Smooth muscle cell (in vitro differentiated cells): ENCODE data around the gene IGF1R. TPM values are rescaled to one million over a fixed set of nuclear protein-coding genes. Genes with fewer than 3 reads are reported as not detected.

ENCODE experiments used
- DNase-seq: peaks from one replicate; lab custom pipeline; 2025; ENCODE audit not compliant: unreplicated experiment; lab: John Stamatoyannopoulos, UW
- H2AFZ ChIP-seq: fragments of 200-600 bp; sonication (generic); 2 replicates; pipeline ENCODE4 v1.6.0; 2016; ENCODE audit warnings: antibody characterized with exemption, low read depth, mild to moderate bottlenecking
- H3F3A ChIP-seq: fragments of 200-600 bp; sonication (generic); 2 replicates; pipeline ENCODE4 v1.6.0; 2017; ENCODE audit warnings: antibody characterized with exemption, low read depth
- H3K27ac ChIP-seq: fragments of 200-600 bp; sonication (generic); 2 replicates; pipeline ENCODE4 v1.5.1; 2016; ENCODE audit warnings: low read depth, mild to moderate bottlenecking
- H3K27me3 ChIP-seq: fragments of 200-600 bp; sonication (generic); 2 replicates; pipeline ENCODE4 v1.6.1; 2016; ENCODE audit warnings: low read depth, mild to moderate bottlenecking
- H3K36me3 ChIP-seq: fragments of 200-600 bp; sonication (generic); 2 replicates; pipeline ENCODE4 v1.5.1; 2016; ENCODE audit warnings: low read depth
- H3K4me1 ChIP-seq: fragments of 200-600 bp; sonication (generic); 2 replicates; pipeline ENCODE4 v1.5.1; 2016; ENCODE audit warnings: low read depth
- H3K4me2 ChIP-seq: fragments of 200-600 bp; sonication (generic); 2 replicates; pipeline ENCODE4 v1.6.0; 2016; ENCODE audit warnings: mild to moderate bottlenecking
- H3K4me3 ChIP-seq: fragments of 200-600 bp; sonication (generic); 2 replicates; pipeline ENCODE4 v1.5.1; 2016; ENCODE audit warnings: mild to moderate bottlenecking
- H3K79me2 ChIP-seq: fragments of 200-600 bp; sonication (generic); 2 replicates; pipeline ENCODE4 v1.6.0; 2016; ENCODE audit warnings: low read depth, mild to moderate bottlenecking
- H3K9ac ChIP-seq: fragments of 200-600 bp; sonication (generic); 2 replicates; pipeline ENCODE4 v1.6.0; 2016; ENCODE audit warnings: low read depth
- H3K9me3 ChIP-seq: fragments of 200-600 bp; sonication (generic); replicated peaks from 2 replicates; pipeline ENCODE4 v1.5.1; 2016; ENCODE audit warnings: low read depth
- H4K20me1 ChIP-seq: fragments of 200-600 bp; sonication (generic); 2 replicates; pipeline ENCODE4 v1.6.0; 2016; ENCODE audit warnings: low read depth
- CTCF ChIP-seq: fragments of 200-600 bp; sonication (generic); IDR thresholded peaks from 2 replicates; pipeline ENCODE4 v1.5.1; 2017; ENCODE audit warnings: borderline replicate concordance, mild to moderate bottlenecking, antibody characterized with exemption; ENCODE audit not compliant: insufficient read depth, poor library complexity, severe bottlenecking
- WGBS: methylation state at CpG from one replicate; pipeline ENCODE4 v1.1.7; 2016; ENCODE audit warnings: low lambda C conversion rate; 5-methylcytosine and 5-hydroxymethylcytosine counted together
- polyA plus RNA-seq: library from polyadenylated mRNA; unstranded; fragments of >200 nt; fragmentation: Nextera tagmentation; extraction: Ambion mirVana; gene quantifications from 2 replicates; pipeline ENCODE4 v1.2.1, GENCODE V29; 2016
- total RNA-seq: library from RNA; depleted of rRNA; stranded (reverse); fragments of >200 nt; gene quantifications from 2 replicates; pipeline ENCODE4 v1.2.3, GENCODE V29; 2014

The IGF1R gene
- total and polyA plus RNA-seq, 2 experiments from 2014 or later, result 14.0 to 70.2 TPM

GRCh38 chr15:98969126-98969735 is 320.9 kb downstream of the IGF1R start:
- no peak for TF ChIP-seq CTCF
- H3K36me3 ChIP-seq, result no peaks in the 10 kb centered on the region
- no peak overlapping the region for H3K27ac ChIP-seq
- no peak overlapping the region for H3K4me3 ChIP-seq
- H2AFZ ChIP-seq, result no peak overlapping the region
- no peak overlapping the region for H3K4me2 ChIP-seq
- no peak for DNase-seq
- no peaks in the 10 kb centered on the region for H3K27me3 ChIP-seq
- no peaks in the 10 kb centered on the region for H3K79me2 ChIP-seq
- H4K20me1 ChIP-seq, result no peaks in the 10 kb centered on the region
- 93% methylated on average over 29 of the region's 29 CpGs for whole genome bisulfite sequencing
- H3K9me3 ChIP-seq, result no peaks in the 10 kb centered on the region
- peaks cover 4% of the 10 kb centered on the region for H3F3A ChIP-seq
- H3K4me1 ChIP-seq, result no peaks in the 10 kb centered on the region
- no peak overlapping the region for H3K9ac ChIP-seq

- 95% methylated on average over 8 of the region's 8 CpGs for WGBS
- TF ChIP-seq CTCF, result no peak
- no peak overlapping the region for H3K9ac ChIP-seq
Measured at GRCh38 chr15:98970799-98971198, 322.5 kb downstream of the IGF1R start.

GRCh38 chr15:98976500-98976899 is 328.2 kb downstream of the IGF1R start:
- Histone ChIP-seq H3K4me2 (no peak overlapping the region), H3K4me1 (no peaks in the 10 kb centered on the region), H2AFZ (no peak overlapping the region), H3F3A (no peaks in the 10 kb centered on the region), H3K36me3 (no peaks in the 10 kb centered on the region), H3K4me3 (no peak overlapping the region), H3K27me3 (no peaks in the 10 kb centered on the region), H3K27ac (no peak overlapping the region), H3K9me3 (no peaks in the 10 kb centered on the region), H3K79me2 (no peaks in the 10 kb centered on the region), H4K20me1 (no peaks in the 10 kb centered on the region), H3K9ac (no peak overlapping the region)
- 100% methylated on average over 1 of the region's 1 CpG for WGBS
- no peak for DNase-seq
- no peak for TF ChIP-seq CTCF

More at GRCh38 chr15:98970799-98971198, 322.5 kb downstream of the IGF1R start:
- Histone ChIP-seq H3K27me3 (no peaks in the 10 kb centered on the region), H4K20me1 (no peaks in the 10 kb centered on the region), H3F3A (peaks cover under 1% of the 10 kb centered on the region), H2AFZ (no peak overlapping the region), H3K79me2 (no peaks in the 10 kb centered on the region), H3K27ac (no peak overlapping the region), H3K36me3 (no peaks in the 10 kb centered on the region), H3K4me1 (no peaks in the 10 kb centered on the region), H3K4me2 (no peak overlapping the region), H3K4me3 (no peak overlapping the region), H3K9me3 (no peaks in the 10 kb centered on the region)
- no peak for DNase-seq

GRCh38 chr15:98977441-98977840 is 329.1 kb downstream of the IGF1R start:
- no peak overlapping the region for H2AFZ ChIP-seq
- WGBS, result 93% methylated on average over 3 of the region's 3 CpGs
- no peak overlapping the region for H3K9ac ChIP-seq
- DNase-seq, result no peak
- no peaks in the 10 kb centered on the region for H3K27me3 ChIP-seq
- H3K4me2 ChIP-seq, result no peak overlapping the region
- H3K4me3 ChIP-seq, result no peak overlapping the region
- no peaks in the 10 kb centered on the region for H3K79me2 ChIP-seq
- H3K4me1 ChIP-seq, result no peaks in the 10 kb centered on the region
- no peaks in the 10 kb centered on the region for H3F3A ChIP-seq
- H3K27ac ChIP-seq, result no peak overlapping the region
- no peak for TF ChIP-seq CTCF
- H3K36me3 ChIP-seq, result no peaks in the 10 kb centered on the region
- H3K9me3 ChIP-seq, result no peaks in the 10 kb centered on the region
- no peaks in the 10 kb centered on the region for H4K20me1 ChIP-seq
